ENCODE results near the gene HAGHL.
A peak's percentile ranks its signal among the peaks of the same experiment; 100 is the strongest.
"Not testable (repeated sequence)": the region's sequence is repeated elsewhere in the genome, so short reads cannot be mapped to it uniquely, and the experiment has no call there.

Gene HAGHL

GRCh38 chr16:774086-775001, 47.4 kb downstream of the HAGHL start:
- DNase-seq (ENCODE audit: low spot score) = no peak

DNA sequence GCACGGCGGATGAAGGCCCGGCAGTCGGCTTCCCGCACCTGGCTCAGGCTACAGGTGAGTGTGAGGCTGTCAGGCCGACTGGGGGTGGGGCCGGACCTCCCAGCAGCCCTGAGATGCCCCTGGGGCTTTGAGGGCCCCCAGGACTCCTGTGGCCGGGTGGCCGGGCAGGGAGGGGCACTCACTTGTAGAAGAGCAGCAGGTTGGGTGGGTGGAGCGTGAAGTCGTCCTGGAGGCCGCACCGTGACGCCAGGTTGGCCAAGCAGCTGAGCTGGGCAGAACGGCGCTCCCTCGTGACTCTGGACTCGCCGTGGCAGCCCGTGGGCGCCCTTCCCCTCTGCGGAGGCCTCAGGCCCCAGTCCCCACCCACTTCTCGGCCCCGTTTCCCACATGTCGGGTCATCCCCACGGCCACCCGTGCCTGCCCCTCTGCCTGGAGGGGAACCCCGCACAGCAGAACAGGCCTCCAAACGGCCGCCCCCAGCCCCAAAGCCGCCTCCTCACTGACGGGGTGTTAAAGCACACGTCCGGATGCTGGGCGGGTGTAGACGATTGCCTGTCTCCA, 48.4 kb downstream of the HAGHL start:
- DNase-seq (ENCODE audit: low spot score) = no peak

DNA sequence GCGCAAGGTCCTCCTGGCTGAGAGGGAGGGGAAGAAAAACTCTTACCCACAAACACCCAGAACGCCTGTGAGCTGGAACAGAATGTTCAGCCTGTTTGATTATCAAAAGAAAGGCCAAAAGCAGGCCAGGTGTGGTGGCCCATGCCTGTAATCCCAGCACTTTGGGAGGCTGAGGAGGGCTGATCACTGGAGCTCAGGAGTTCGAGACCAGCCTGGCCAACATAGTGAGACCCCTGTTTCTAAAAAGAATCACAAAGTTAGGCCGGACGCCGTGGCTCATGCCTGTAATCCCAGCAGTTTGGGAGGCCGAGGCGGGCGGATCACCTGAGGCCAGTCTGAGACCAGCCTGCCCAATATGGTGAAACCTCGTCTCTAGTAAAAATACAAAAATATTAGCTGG, 49.4 kb downstream of the HAGHL start:
- not testable (repeated sequence) for DNase-seq (ENCODE audit: low spot score)

GRCh38 chr16:776824-777223, 49.9 kb downstream of the HAGHL start:
- no peak for DNase-seq (ENCODE audit: low spot score)

DNA sequence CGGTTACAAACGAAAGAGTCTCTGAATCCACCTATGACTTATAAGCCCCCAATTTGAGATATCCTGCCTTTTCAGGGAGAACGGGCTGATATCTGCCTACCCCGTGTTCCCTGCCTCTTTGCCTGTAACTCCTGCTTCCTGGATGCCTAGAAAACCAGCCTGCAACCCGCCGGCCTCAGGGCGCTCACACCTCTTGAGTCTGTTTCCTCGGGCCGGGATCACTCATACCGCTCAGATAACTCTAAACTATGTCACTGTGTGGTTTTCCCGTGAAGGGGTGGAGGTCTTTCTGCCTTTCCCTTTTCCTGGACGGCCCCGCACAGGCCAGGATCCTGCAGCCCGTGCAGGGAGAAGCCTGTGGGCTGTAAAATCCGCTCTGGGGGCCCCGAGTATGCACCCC, 50.9 kb downstream of the HAGHL start:
- DNase-seq (ENCODE audit: low spot score) = peak; percentile 74

GRCh38 chr16:778447-778846, 51.5 kb downstream of the HAGHL start:
- no peak for DNase-seq (ENCODE audit: low spot score)

GRCh38 chr16:778909-779527, 52.1 kb downstream of the HAGHL start:
- DNase-seq (ENCODE audit: low spot score) = no peak

Data from kidney tubule cell (primary cell).